Measurements from ENCODE around the gene SORCS3.

The SORCS3 gene

GRCh38 chr10:105096316-105096715 lies 455.2 kb downstream of the SORCS3 start:
- no peak for DNase-seq (ENCODE audit: low read depth in 2 of 2)

DNA sequence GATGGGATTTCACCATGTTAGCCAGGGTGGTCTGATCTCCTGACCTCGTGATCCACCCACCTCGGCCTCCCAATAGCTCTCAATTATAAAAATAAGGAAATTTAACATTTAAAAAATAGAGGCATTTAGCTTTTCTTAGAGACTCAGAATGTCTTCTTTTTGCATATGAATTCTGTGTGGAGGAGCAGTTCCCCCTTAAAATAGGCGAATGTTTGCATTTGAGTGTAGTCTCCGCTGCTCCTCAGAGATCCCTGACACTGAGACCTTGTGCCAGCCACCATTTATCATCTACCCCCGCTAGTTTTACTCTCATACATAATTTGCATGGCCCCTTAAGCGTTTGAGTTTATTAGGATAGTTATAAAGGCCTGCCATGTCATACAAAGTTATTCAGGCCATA lies 461.9 kb downstream of the SORCS3 start:
- no peak for DNase-seq (ENCODE audit: low read depth in 2 of 2)

DNA sequence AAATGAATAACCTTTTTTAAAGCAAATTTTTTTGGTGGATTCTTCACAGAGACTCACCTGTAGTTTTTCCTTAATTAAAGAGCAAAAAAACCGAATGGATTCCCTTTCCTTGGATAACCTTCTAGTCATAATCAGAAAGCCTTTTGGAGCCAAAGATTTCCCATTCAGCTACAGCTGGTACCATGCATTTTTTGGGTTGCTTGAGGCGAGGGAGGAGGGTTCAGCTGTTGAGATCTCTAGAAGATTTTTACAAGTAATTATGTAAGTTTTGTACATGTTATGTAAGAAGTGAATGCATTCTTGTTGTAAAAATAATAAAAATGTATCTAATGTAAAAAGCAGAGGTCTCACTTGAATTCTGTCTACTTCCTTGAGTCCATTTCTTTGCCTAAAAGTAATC lies 463.2 kb downstream of the SORCS3 start:
- no peak for DNase-seq (ENCODE audit: low read depth in 2 of 2)

DNA sequence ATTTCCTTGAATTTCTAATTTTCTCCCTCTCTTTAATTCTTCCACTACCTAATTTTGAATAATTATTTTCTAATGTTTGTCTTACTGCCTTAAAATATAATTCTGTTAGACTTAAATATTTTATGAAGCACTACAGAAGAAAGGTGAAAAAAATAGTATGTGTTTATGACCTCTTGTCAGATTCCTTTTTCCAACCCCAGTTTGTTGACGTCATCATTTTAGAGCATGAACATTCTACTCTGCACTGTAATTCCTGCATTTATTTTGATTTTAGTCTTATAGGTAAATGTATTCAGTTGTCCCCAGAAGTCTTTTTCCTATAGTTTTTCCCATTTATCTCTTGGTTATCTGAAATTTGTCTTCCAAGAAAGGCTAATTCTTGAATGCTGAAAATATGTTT lies 468.1 kb downstream of the SORCS3 start:
- DNase-seq (ENCODE audit: low read depth in 2 of 2), result no peak

DNA sequence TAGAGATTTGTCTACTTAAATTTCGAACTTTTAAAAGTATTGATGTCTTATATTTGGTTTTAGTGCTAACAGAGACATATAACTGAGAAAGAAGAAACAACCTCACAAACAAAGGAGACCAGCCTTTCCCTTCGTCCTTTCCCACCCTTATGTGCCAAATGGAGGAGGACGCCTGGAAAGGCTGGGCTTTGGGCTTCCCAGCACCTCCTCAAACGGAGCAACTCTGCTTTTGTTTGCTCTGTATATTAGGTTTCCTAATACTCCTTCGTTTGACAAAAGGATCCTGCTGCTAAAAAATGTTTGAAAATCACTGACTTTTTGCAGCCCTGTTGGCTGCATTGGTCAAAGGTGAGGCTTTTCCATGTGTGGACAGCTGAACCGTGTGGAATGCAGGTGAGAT lies 471.8 kb downstream of the SORCS3 start:
- DNase-seq (ENCODE audit: low read depth in 2 of 2), result no peak

GRCh38 chr10:105113666-105114065 lies 472.6 kb downstream of the SORCS3 start:
- DNase-seq (ENCODE audit: low read depth in 2 of 2), result no peak

DNA sequence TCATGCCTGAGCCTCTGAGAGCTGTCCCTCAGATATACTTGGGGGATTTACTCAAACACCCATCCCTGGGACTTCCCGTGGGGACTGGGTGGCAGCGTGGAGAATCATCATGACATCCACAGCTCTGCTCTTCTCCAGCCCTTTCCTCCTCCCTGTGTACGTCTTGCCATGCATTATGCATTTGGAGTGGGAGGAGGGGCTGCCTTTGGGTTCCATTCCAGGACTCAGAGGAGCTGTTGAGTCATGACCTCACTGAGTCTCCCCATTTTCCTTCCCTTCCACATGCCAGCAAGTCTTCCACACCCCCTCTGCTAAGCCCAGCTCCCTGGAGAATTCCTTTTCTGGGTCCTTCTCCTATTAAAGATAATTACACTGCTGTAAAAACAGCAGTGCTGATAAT lies 480.7 kb downstream of the SORCS3 start:
- DNase-seq (ENCODE audit: low read depth in 2 of 2), result no peak

DNA sequence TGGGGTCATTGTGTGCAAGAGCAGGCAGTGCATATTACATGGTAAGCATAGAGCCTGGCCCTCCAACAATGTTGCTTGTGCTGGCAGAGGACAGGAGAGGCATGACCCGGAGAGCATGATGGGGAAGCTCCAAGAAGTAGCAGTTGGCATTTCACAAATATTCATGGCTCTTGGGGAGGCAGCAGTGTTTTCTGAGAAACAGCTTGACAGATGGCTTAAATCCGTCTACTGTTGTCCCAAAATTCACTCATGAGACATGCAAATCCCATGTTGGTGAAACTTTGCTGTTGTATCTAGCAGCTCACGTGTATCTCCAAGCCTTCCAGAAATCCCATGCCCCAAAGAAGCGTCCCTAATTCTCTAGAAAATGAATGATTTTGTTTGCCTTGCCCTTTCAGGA lies 487.0 kb downstream of the SORCS3 start:
- DNase-seq (ENCODE audit: low read depth in 2 of 2), result no peak

DNA sequence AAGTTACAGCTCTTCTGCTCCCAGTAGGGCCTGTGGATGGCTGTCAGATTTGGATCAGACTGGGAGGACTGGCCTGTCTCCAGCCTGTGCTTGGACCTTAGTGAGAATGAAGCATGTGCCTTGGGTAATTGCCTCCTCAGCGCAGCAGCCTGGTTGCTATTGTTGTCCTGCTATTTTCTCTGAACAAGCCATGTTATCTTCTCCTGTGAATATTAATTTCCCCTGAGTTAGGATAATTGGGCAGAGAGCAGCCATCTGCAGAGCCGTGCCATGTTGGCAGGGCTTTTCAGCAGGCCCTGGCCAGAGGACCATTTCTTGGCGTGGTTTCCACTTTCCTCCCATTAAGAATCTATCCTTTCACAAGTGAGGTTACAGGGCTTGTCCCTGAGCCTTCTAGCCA lies 497.3 kb downstream of the SORCS3 start:
- no peak for DNase-seq (ENCODE audit: low read depth in 2 of 2)

DNA sequence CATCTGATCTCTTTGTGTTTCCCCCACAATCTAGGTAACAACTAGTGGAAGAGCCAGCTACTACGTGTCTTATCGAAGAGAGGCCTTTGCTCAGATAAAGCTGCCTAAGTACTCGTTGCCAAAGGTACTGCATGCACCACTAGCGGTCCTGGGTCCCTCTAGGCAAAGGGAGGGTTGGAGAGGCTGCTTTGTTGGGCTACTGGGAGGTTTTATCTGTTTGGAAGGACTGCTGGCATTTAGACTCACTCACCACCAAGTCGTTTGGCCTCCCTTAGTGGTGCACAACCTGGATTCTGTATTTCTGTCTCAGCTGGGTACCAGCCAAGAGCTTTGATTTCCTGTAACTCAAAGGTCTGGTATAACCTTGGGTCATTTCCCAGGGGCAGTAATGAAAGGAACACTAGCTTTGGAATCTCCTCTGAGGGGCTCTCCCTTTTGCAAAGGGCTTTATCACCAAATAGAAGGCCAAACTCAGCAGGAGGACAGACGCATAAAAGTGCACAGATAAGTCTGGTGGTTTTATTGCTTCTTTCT lies 498.3 kb downstream of the SORCS3 start:
- DNase-seq (ENCODE audit: low read depth in 2 of 2), result no peak

DNA sequence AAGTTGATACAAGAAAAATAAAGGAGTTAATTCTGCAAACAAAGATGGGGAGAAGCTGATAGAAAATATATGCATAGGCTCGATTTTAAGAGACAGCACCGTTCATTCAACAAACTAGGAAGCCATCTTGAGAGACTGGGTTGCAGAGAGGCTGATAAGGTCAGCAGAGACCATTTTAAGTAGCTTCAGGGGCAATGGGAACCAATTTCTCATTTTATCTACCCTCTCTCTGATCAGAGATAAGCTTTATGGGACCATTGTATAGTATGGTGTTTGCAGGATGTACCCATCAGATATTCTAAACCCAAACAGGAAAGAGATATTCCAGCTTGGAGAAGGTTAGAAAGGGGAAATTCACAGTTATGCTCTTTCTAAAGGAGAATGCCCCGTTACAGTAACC lies 499.5 kb downstream of the SORCS3 start:
- DNase-seq (ENCODE audit: low read depth in 2 of 2), result no peak

- no peak for DNase-seq (ENCODE audit: low read depth in 2 of 2)
Measured at GRCh38 chr10:105145711-105146110, 504.6 kb downstream of the SORCS3 start.

DNA sequence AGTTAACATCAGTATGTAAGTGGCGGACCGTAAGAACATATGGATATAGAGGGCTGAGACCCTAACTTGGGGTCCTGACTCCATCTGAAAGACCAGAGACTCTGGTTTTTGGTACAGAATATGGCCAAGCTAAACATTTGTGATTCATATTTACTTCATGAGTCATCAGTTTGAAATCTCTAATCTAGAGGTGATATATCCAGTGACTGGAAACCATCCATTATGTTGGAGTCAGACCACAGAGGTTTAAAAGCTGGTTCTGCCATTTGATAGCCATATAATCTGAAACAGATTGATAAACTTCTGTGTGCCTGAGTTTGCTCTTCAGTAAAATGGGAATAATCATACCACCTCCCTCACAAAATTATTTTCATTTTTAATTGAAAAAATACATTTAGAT lies 505.3 kb downstream of the SORCS3 start:
- peak; percentile 13 to 17 for DNase-seq (ENCODE audit: low read depth in 2 of 2)

- DNase-seq (ENCODE audit: low read depth in 2 of 2), result no peak
Measured at GRCh38 chr10:105148456-105148855, 507.4 kb downstream of the SORCS3 start.

- no peak for DNase-seq (ENCODE audit: low read depth in 2 of 2)
Measured at GRCh38 chr10:105148921-105149320, 507.8 kb downstream of the SORCS3 start.

- no peak for DNase-seq (ENCODE audit: low read depth in 2 of 2)
Measured at GRCh38 chr10:105149371-105149891, 508.3 kb downstream of the SORCS3 start.

DNA sequence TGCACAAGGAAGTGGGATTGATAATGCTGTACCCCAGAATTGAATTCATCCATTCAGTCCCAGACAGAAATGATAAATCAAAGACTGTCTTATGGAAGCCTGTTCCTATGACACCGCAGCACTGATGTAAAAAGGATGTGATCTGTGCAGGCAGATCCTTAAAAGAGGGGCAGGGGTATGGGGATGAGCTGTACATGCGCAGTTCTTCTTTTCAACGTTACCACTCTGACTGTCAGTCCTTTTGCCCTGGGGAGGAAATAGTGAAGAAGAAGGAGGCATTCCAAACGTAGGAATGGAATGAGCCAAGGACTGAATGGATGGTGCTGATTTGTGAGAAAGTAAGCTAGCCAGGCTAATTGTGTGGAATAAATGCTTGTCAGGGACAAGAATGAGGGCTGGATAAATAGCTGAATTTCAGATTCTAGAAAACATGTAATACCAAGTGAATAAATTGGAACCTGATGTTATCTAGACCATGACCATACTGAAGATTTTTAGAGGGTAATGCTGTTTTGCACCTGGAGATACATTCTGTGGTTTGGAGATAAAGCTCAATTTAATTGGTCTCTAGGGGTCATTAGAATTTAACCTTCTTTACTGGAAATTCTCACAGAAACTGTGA lies 509.3 kb downstream of the SORCS3 start:
- DNase-seq (ENCODE audit: low read depth in 2 of 2), result peak; percentile 10 to 19

GRCh38 chr10:105154736-105155135 lies 513.6 kb downstream of the SORCS3 start:
- DNase-seq (ENCODE audit: low read depth in 2 of 2), result no peak

GRCh38 chr10:105159268-105159667 lies 518.2 kb downstream of the SORCS3 start:
- DNase-seq (ENCODE audit: low read depth in 2 of 2), result no peak

DNA sequence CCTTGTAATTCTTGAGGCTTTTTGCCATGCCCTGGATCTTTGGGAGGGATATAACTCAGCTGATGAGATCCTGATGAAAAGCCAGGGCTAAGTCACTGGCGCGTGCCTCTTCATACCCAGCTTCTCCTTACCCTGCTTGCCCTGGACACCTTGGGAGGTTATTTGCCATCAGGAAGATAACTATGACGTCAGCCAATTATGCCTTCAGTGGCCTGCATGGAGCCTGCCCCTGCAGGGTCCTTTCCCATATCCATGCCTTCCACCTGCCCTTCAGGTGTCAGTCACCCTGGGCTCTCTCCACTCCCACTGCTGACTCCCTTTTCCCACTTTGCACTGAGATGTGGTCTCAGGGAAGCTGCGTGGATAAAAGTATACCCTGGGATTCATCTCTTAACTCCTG lies 520.1 kb downstream of the SORCS3 start:
- DNase-seq (ENCODE audit: low read depth in 2 of 2), result no peak

DNA sequence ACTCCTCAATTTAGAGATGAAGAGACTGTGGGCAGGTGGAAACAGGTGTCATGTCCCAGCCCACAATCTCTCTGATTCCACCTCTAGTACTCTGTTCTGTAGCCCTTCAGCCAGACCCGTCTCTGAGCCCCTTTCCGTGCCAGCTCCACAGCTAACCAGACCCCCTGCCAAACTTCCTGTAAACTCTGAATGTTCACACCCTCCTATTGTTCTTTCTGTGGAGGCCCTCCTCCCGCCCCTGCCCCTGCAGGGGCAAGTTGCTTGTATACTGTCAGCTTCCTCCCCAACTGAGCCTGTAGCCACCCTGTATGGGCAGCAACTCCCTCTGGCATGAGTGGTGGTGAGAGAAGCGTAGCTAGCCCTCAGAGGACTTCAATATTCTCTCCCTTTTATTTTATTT lies 520.7 kb downstream of the SORCS3 start:
- DNase-seq (ENCODE audit: low read depth in 2 of 2), result no peak

- DNase-seq (ENCODE audit: low read depth in 2 of 2), result no peak
Measured at GRCh38 chr10:105170521-105170920, 529.4 kb downstream of the SORCS3 start.

- DNase-seq (ENCODE audit: low read depth in 2 of 2), result no peak
Measured at GRCh38 chr10:105171945-105172344, 530.9 kb downstream of the SORCS3 start.

- no peak for DNase-seq (ENCODE audit: low read depth in 2 of 2)
Measured at GRCh38 chr10:105181626-105182025, 540.5 kb downstream of the SORCS3 start.
